GM19043 (cell line): ENCODE data around the gene UNC13C.

Source experiments
- ATAC-seq: cut with Tn5 transposase; IDR thresholded peaks from one replicate; pipeline ENCODE4 v1.9.1; 2021; ENCODE audit warnings: low read depth; ENCODE audit not compliant: unreplicated experiment

Gene UNC13C

DNA sequence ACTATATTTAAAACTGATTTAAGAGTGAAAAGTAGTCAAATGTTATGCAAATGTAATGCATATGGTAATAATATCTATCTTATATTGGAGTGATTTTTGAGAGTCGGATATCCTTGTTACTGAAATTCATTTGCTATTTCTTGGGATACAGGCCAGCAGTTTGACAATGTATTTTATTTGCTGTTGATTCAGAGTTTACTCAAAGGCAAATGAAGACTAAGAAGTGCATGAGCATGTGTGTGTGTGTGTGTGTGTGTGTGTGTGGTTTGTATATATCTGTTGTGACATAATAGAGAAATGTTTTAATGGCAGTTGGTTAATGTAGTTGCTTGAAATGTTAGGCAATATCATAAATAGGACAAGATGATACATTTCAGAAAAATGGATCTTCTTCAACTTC is 39.0 kb downstream of the UNC13C start:
- ATAC-seq, result no peak

DNA sequence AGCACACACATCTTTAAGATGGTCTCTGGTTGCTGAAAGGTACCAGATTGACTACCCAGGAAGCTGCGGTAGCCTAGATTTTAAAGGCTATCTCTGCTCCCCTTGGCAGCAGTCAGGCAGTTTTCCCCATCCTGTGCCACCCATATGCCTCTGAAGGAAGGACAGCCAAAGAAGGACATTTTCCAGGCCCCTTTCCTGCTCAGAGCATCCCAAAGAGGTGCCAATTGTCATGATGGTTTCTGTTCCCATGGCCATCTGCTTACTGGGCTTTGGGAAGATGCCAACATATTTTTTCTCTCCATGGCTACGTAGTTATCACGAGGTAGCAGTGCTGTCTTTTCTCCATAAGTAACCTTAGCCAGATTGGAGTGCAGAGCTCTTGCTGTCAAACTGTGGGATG is 39.7 kb downstream of the UNC13C start:
- ATAC-seq, result no peak

DNA sequence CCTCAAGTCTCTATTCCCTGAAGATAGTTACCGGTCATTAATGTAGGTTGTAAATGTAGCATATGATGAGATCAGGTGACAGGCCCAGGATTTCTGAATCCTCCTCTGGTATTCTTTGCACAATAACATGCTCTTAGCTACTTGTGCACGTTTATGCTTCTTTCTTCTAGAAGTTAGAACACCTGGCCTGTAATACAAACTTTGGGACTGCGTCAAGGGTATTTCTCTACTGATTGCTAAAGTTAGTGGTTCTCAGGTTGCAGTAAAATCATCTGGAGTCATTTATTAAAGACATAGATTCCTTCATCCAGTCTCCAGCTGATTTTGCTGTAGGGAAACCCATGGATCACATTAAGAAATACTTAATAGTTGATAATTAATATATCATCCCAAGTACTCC is 48.0 kb downstream of the UNC13C start:
- no peak for ATAC-seq

DNA sequence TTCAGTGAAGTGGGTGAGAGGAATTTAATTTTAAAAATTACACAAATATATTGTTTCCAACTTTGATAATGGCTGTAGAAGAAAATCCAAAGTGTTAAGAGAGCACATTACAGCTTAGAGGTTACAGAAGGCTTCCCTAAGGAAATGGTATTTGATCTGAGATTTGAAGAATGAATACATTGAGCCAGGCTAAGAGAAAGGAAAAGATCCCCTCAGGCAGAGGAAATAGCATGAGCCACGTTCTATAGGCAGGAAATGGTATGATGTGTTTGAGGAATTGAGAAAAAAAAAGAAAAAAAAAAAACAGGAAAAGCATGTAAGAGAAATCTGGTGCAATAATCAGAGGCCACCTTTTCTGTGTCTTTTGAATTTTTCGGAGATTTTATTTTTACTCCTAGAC is 48.6 kb downstream of the UNC13C start:
- ATAC-seq, result no peak

DNA sequence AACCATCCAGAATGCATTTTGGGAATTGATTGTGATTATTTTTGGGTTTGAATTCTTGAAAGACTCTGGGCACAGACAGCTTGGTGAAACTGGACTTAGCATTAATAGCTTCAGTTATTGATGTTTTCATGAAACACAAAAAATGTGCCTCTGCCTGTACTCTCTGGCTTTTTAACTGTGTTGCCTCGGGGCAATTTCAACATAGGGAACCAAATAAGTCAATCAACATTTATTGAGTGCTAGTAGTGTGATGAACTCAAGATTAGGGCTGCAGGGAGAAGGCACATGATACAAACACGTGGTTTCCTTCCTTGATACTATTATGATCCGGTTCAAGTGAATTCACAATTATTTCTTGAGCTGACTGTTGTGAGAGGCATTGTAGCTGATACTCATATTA is 50.8 kb downstream of the UNC13C start:
- no peak for ATAC-seq

DNA sequence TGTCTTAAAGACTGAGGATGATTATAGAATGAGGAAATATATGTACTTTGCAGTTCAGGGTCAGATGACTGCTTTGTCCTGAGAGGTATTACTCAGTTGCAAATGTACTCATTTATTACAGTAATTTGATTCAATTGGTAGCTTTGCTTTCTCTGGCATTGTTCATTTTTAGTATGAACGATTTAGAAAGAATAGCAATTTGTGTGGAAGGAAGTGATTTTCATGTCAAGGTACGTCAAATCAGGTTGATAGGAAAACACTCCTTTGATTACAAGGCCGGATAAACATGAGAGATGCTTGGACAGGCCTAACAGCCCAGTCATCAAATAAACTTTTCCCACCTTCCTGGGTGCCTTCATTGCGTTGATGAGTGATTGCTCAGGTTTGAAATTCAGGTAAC is 53.8 kb downstream of the UNC13C start:
- no peak for ATAC-seq

DNA sequence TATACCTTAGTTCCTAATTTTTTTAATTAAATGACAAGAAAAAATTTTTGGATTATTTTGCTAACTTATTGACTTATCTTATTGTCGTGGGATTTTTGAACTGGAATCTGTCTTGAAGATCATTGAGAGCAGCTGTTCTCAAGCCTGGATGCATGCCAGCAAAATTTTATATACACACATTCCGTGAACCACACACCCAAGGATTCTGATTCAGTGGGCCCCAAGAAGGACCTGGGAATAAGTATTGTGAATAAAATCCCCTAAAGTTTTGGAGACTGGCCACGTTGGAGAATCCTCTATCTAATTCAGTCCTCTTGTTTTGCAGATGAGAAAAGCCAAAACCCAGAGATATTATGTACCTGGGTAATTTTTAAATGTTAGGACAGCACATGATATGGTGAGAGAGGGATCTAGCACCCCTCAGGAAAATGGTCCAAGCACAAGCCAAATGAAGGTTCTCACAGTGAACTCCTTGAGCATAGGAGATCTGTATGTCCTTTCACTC is 55.2 kb downstream of the UNC13C start:
- ATAC-seq, result no peak

DNA sequence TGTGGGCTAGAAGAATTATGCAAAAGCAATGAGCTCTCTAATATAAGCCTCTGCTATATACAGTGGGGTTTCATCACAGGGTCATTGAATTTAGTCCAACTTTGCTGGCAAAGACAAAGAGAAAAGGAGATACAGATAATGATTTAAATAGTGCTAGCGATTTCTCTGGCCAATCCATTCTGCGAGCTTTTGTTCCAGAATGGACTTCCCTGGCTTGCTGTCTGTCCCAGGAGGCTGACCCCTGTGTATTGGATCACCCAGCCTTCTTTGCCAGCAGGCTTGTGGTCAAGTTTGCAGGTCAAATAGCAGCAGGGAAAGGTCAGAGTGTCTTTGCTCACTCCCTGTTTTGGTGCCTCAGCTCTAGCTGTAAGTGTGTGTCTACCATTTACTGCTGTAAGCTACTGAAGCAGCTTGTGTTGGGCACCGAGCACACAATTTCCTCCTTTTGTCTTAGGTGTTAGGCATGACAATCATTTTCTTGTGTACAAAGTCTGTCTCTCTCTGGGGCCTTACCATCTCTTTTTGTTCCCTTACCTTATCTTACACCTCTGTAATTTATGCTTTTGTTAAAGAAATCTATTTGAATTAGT is 55.7 kb downstream of the UNC13C start:
- no peak for ATAC-seq

DNA sequence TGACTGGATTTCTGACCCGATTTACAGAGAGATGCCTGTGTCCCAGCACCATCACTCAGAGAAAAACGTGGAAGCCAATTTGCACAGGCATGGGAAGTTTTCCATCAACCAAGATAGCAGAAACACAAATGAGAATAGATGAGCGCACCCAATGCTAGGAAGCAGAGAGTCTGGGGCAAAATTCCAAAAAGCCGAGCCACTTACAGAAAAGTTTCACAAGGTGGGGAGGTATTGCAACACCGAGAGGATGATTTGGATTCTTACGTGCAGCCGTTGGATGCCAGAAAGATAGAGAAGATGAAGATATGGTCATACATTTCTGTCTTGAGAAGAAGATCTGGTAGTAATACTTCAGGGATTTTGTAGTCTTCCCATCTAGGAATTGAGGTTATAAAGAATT is 57.4 kb downstream of the UNC13C start:
- ATAC-seq, result no peak

DNA sequence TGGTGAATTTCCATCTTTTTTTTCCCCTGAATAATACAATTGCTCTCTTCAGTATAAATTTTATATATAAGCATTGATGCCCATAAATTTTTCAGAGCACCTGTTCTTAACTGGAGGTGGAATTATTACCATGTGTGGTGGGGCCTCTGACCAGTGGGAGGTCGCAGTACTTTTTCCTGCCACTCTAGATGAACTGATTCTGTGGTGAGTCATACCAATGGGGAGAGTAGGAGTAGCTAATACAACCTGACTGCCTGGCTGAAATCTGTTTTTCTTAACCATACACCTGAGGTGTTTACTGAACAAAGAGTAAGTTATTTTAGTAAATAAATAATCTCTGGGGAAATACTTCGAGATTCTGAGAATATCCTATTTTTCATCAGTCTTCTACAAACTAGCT is 67.2 kb downstream of the UNC13C start:
- ATAC-seq, result no peak

DNA sequence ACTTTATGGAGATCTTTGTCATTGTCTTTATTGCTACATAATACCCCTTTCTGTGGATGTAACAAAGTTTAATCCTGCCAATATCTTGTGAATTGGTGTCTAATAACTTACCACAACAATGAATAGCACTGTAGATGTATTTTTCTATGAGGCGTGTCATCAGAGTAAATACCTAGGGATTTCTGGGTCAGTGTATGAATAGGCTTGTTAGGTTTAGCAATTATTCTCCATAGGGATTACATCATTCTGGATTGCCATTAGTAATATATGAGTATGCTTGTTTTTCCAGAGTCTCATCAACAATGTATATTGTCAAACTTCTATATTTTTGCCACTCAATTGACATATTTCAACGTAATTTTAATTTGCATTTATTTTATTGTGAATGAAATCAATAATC is 67.9 kb downstream of the UNC13C start:
- no peak for ATAC-seq

DNA sequence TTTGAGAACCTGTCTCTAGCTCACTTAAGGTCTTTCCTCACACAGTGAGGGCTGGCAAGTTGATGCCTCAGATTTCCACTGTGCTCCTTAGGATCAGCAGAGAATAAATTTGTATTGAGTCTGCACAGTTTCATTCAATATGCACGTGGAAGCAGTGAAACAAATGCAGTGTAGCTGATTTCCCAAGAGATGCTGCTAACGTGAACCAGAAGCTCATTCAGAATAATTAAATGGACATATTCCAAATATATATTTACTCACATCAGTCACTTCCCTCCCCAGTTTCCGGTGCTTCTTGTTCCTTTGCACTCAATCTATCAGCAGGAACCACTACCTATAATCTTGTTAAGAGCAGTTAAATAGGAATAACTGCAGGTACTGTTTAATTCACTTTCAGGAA is 86.1 kb downstream of the UNC13C start:
- ATAC-seq, result no peak

DNA sequence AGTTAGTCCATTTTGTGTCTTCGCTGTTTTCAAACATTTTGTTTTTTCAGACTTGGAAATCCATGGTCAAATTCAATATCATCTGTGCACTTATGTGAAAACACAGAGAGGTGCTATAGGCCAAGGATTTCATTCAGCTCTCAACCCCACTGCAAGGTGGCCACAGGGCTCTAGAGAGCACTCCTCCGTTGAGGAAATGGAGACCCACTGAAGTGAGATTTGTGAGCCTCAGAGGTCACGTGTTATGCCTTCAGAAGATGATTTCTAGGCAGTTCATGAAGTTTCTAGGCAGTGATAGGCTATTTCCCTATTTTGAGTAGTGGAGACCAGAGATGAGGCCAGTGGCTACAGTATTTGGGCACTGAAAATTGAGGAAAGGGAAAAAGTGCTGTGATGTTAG is 88.2 kb downstream of the UNC13C start:
- ATAC-seq, result no peak

DNA sequence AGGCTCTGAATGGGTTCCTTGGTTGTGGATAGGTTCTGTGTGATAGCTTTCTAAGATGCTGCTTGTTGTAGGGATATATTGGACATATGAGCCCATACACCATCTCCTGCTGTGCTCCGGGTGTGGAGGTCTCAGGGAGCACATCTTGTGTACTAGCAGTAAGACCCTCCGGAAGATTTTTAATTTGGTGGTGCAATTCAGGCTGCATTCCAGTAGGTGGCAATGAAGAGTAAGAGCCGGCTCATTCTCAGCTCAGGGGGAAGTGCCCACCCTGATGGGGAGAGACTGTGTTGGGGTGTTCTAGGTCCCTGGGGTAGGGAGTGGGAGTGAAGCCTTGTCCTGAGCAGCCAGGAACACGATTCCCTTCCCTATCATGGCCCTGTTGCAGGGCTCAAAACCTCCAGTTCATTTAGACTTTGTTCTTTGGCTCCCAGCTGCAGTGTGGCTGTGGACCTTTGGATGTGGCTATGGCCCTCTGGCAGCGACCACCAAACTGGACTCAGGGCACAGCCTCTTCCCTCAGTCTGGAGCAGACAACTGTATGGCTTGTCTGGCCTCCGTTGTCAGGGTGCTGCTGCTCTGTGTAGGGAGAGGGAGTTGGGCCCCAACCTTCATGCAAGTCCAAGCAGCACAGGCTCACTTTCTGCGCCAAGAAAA is 104.7 kb downstream of the UNC13C start:
- no peak for ATAC-seq

DNA sequence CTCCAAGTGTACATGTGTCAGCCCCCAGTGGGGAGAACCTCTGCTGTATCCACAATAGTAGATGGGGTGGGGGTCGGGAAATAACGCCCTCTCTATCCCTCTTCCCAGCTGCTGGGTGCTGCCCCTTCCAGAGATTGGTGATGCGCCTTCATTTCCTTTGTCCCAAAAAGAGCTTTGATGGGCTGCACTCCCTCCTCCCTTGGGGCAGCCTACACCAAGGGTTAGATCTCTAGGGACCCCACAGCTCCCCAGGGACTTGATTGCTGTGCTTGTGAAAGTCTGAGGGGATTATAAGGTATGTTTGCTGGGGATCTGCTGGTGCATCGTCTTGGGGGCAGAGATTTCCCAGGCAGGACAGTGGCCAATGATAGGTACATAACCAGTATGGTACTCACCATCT is 105.3 kb downstream of the UNC13C start:
- no peak for ATAC-seq

DNA sequence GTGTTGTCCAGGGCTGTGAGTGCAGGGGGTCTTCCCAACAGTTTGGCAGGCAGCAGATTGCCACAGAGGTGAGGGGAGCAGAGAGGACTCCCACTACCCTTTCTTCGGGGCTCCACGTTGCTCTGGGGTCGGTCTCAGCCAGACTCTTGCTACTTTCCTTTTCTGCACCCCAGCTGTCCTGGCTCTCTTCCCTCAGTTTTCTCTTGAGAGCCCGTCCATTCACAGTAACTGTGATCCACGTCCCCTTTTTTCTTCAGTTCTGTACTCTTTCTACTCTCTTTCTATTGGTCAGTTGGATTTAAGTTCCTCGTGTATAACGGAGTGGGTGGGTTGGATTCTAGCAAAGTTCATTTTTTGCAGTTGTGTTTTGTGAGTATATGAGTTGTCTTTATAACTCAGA is 105.8 kb downstream of the UNC13C start:
- ATAC-seq, result no peak

DNA sequence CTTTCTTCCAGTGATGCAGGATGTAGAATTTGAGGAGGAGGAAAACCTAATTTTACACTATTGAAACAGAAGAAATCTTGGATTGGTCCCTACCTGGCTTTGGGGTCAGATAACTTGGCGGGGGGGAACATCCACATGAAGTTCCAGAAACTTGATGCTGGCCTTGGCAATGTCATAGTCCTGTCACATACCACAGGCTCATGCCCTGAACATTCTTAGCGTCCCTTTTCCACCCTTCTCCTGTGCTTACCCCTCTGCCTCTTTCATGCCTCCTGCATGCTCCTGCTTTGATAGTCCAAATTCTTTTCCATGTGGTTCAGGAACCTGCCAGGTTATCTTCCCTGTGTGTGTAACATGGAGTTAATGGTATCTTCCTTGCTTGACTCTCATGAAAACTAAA is 110.6 kb downstream of the UNC13C start:
- no peak for ATAC-seq

DNA sequence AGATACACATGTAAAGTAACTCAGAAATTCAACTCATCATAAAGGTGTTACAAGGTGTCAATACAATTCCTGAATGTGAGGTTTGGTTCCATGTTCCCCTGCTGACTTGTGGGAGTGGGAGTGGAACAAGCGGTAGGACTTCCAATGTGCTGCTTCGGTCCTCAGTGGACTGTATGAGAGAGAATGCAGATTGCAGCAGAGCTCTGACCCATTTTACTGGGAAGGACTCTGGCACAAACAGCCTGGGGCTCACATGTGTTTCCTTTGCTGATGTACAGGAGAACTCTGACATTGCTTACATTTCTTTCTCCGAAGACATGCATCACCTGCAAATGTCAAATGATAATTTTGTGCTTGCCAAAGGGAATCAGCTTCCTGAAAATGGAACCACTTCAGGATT is 111.5 kb downstream of the UNC13C start:
- no peak for ATAC-seq

DNA sequence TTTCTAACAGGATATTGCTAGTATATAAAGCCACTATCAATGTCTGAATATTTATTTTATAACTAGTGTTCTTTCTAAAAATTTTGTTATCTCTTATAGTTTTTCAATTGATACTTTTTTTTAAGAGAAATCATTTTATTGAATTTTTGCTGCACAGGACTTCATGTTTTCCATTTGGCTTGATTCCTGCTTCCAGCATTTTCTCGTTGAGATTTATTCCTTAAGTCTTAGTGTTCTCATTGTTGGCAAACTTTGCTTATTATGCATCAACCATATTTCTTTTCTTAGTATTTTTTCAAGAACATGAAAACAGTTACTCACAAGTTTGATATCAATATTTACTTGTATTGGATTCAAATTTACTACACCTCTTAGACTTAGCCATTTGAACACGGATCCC is 113.4 kb downstream of the UNC13C start:
- ATAC-seq, result no peak

DNA sequence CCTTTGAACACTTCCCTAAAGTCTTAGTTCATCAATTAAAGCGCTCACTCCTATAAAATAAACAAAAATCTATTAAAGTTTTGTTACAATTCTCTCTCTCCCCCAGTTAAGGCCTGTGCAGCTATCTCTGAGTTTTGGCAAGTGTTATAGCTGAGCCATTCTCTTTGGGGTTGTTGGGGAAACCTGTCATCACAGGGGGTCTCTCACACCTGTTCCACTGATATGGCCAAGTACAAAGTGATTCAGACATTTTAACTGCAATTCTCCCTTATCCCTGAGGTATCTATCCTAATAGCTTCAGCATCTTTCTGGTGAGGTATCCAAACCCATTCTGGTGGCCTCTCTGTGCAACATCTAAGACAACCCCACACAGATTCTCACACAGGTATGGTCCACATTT is 116.4 kb downstream of the UNC13C start:
- no peak for ATAC-seq

DNA sequence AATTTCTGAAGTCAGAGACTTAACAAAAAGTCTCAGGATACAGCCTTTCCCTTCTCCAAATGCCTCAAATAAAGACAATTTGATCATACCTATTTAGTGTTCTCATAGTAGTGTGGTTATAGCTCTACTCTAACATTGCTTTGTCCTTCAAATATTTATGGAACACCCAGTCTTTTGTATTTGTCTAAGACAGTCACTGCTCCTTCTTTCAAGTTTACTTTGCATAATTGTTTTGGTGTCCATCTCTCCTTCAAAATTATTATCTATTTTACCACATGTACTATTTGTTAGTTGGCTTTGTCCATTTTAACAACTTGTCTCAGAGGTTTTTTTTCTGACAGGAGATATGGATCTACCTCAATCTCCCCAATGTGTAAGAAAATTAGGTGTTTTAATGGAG is 118.8 kb downstream of the UNC13C start:
- ATAC-seq, result no peak

DNA sequence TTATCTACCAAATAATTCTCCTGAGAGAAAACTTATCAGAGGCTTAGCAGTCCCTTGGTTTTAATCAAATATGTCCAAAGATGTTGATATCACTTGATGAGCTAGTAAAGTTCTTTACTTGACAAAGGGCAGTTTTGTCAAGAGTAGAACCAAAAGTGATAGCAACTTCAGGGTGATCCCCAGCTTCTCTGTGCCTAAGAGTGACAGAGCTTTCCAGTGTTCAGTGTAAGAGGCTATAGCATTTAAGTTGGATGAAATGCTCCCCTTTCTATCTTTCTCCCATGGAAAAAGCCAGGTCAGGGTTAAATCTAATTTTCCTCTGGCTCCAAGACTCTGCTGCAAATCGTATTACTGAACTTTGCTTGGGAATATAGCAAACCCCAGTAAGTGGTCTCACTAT is 120.8 kb downstream of the UNC13C start:
- ATAC-seq, result no peak
